ENCODE data around the gene SDS. TPM values are rescaled to one million over a fixed set of nuclear protein-coding genes. Genes with fewer than 3 reads are reported as not detected.

Gene SDS
- total RNA-seq, 2 experiments from 2014 or later, result not detected

GRCh38 chr12:113409462-113410124 is 5.9 kb upstream of the SDS start:
- intact Hi-C loops (cut with micrococcal nuclease; ENCODE audit: unreplicated experiment), result no loop called here
- POLR2A ChIA-PET, result no interaction called here
- DNase-seq (ENCODE audit: low spot score), result no peak

DNA sequence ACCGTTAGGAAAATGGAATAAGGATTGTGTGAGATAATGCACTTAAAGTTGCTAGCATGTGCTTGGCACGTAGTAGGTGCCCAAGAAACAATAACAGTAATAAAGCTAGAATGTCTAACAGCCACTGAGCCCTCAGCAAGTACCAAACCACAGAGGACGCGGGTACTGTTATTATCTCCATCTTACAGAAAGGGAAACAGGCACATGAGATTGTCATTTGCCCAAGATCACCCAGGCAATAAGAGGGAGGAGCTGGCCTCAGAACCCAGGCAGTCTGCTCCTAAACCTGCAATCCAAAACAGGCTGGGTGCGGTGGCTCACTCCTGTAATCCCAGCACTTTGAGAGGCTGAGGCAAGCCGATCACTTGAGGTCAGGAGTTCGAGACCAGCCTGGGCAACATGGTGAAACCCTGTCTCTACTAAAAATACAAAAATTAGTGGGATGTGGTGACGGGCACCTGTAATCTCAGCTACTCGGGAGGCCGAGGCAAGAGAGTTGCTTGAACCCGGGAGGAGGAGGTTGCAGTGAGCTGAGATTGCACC is 5.1 kb upstream of the SDS start:
- TF ChIP-seq EZH2phosphoT487 (IDR thresholded peaks at IDR 0.05; ENCODE audit: borderline replicate concordance, low read depth, low read length) (no peak), CTCF (conservative IDR thresholded peaks at IDR 0.05; ENCODE audit: low read length) (no peak)
- Histone ChIP-seq H3K27ac (ENCODE audit: low read depth, low read length, poor library complexity, severe bottlenecking) (no peak overlapping the region), H3K4me2 (ENCODE audit: low read length) (no peak overlapping the region), H3K9me2 (ENCODE audit: insufficient read depth, low read length) (no peaks in the 10 kb centered on the region), H3K4me1 (ENCODE audit: insufficient read depth, low read length, poor library complexity, severe bottlenecking) (no peaks in the 10 kb centered on the region), H4K20me1 (ENCODE audit: insufficient read depth, low read length) (no peaks in the 10 kb centered on the region), H2AFZ (ENCODE audit: low read length) (no peak overlapping the region), H3K36me3 (ENCODE audit: insufficient read depth, low read length) (no peaks in the 10 kb centered on the region), H3K4me3 (ENCODE audit: low read depth, low read length, poor library complexity, severe bottlenecking) (no peak overlapping the region), H3K79me2 (ENCODE audit: insufficient read depth, low read depth, low read length) (no peaks in the 10 kb centered on the region), H3K9me3 (ENCODE audit: low read length) (no peaks in the 10 kb centered on the region)
- intact Hi-C loops (cut with micrococcal nuclease; ENCODE audit: unreplicated experiment), result no loop called here
- ChIA-PET CTCF (ENCODE audit: unreplicated experiment) (no interaction called here), POLR2A (no interaction called here)
- no peak for DNase-seq (ENCODE audit: low spot score)
- BruUV-seq (replicated peaks), result no TSS peak

More at GRCh38 chr12:113409462-113410124, 5.9 kb upstream of the SDS start:
- H3K36me3 ChIP-seq (ENCODE audit: insufficient read depth, low read length), result no peaks in the 10 kb centered on the region
- H3K4me2 ChIP-seq (ENCODE audit: low read length), result no peak overlapping the region
- BruUV-seq (replicated peaks), result no TSS peak
- no peak overlapping the region for H3K27ac ChIP-seq (ENCODE audit: low read depth, low read length, poor library complexity, severe bottlenecking)
- no peak for TF ChIP-seq CTCF (conservative IDR thresholded peaks at IDR 0.05; ENCODE audit: low read length)
- no peak for TF ChIP-seq EZH2phosphoT487 (IDR thresholded peaks at IDR 0.05; ENCODE audit: borderline replicate concordance, low read depth, low read length)
- no peaks in the 10 kb centered on the region for H3K9me2 ChIP-seq (ENCODE audit: insufficient read depth, low read length)
- no peak overlapping the region for H2AFZ ChIP-seq (ENCODE audit: low read length)
- no peaks in the 10 kb centered on the region for H3K9me3 ChIP-seq (ENCODE audit: low read length)
- H3K79me2 ChIP-seq (ENCODE audit: insufficient read depth, low read depth, low read length), result no peaks in the 10 kb centered on the region
- no peaks in the 10 kb centered on the region for H3K4me1 ChIP-seq (ENCODE audit: insufficient read depth, low read length, poor library complexity, severe bottlenecking)
- no peak overlapping the region for H3K4me3 ChIP-seq (ENCODE audit: low read depth, low read length, poor library complexity, severe bottlenecking)
- no peaks in the 10 kb centered on the region for H4K20me1 ChIP-seq (ENCODE audit: insufficient read depth, low read length)
- CTCF ChIA-PET (ENCODE audit: unreplicated experiment), result no interaction called here

- BruUV-seq (replicated peaks), result no TSS peak
- intact Hi-C loops (cut with micrococcal nuclease; ENCODE audit: unreplicated experiment), result no loop called here
- H3K4me2 ChIP-seq (ENCODE audit: low read length), result no peak overlapping the region
- TF ChIP-seq CTCF (conservative IDR thresholded peaks at IDR 0.05; ENCODE audit: low read length), result no peak
- no peak for TF ChIP-seq EZH2phosphoT487 (IDR thresholded peaks at IDR 0.05; ENCODE audit: borderline replicate concordance, low read depth, low read length)
- H3K79me2 ChIP-seq (ENCODE audit: insufficient read depth, low read depth, low read length), result no peaks in the 10 kb centered on the region
- no peaks in the 10 kb centered on the region for H3K9me3 ChIP-seq (ENCODE audit: low read length)
- H3K27ac ChIP-seq (ENCODE audit: low read depth, low read length, poor library complexity, severe bottlenecking), result no peak overlapping the region
- no peaks in the 10 kb centered on the region for H3K9me2 ChIP-seq (ENCODE audit: insufficient read depth, low read length)
- no peak overlapping the region for H3K4me3 ChIP-seq (ENCODE audit: low read depth, low read length, poor library complexity, severe bottlenecking)
- no peaks in the 10 kb centered on the region for H3K36me3 ChIP-seq (ENCODE audit: insufficient read depth, low read length)
- CTCF ChIA-PET (ENCODE audit: unreplicated experiment), result no interaction called here
- H4K20me1 ChIP-seq (ENCODE audit: insufficient read depth, low read length), result no peaks in the 10 kb centered on the region
- POLR2A ChIA-PET, result interaction anchor here (0.7 kb wide), 2 partner anchors 153 to 1542 kb away, joined by 5 read pairs; no protein-coding TSS in a partner anchor
- DNase-seq (ENCODE audit: low spot score), result no peak
- no peak overlapping the region for H2AFZ ChIP-seq (ENCODE audit: low read length)
- no peaks in the 10 kb centered on the region for H3K4me1 ChIP-seq (ENCODE audit: insufficient read depth, low read length, poor library complexity, severe bottlenecking)
Observed at GRCh38 chr12:113407931-113408600, 4.4 kb upstream of the SDS start.
